ENCODE measurements around the gene TFAM.
A peak's percentile ranks its signal among the peaks of the same experiment; 100 is the strongest.
"Not testable (repeated sequence)": the region's sequence is repeated elsewhere in the genome, so short reads cannot be mapped to it uniquely, and the experiment has no call there.

TFAM gene

DNA sequence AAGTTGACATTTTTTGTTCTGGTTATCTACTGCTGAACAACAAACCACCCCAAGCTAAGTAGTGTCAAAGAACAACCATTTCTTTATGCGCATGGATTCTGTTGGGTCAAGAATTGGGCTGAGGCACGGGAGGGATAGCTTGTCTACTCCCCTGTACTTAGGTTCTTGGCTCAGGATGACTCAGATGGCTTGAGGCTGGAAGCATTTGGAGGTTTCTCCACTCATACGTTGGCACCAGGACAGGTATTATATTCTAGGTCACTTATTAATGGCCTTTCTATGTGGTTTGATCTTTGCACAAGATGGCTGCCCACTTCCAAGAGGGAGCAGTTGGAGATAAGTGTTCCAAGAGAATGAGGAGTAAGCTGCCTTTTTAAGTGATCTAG lies 11.8 kb upstream of the TFAM start:
- DNase-seq = no peak

DNA sequence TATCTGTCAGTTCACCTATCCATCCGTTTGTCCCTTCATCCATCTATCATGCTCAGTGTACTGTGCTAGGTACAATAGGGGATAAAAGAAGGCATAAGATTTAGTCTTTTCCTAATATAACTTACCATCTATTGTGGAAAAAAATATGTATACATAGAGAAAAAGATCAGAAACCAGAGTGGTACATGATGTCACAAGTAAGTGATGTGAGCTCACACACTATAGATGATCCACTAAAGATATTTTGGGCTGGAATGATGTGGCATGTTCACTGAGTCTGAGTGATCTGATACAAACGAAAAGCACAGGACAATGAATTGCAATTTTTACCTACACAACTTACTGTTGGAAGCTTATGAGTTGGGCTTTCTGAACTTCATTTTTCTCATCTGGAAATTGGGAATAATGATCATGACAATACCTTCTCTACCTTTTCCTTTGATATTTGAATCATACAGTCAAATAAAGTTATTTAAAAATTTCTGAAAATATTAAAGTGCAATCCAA lies 2.7 kb upstream of the TFAM start:
- DNase-seq = no peak

DNA sequence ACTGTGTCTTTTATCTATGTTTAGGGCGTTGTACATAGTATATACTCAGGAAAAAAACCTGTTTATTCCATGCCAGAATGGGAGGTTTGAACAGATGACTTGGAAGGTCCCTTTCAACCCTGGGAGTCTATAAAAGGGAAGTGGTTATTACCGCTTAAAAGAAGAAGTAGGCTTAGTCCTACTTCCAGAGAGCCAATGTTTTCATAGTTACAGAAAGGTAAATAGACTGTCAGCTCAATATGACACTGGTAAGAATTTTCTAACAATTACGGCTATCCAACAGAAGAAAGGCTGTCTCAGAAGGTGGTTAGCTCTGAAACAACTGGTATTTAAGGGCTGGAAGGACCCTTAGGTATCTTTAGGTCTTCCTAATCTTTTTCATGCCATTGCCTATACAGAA lies 1.1 kb upstream of the TFAM start:
- DNase-seq = no peak

DNA sequence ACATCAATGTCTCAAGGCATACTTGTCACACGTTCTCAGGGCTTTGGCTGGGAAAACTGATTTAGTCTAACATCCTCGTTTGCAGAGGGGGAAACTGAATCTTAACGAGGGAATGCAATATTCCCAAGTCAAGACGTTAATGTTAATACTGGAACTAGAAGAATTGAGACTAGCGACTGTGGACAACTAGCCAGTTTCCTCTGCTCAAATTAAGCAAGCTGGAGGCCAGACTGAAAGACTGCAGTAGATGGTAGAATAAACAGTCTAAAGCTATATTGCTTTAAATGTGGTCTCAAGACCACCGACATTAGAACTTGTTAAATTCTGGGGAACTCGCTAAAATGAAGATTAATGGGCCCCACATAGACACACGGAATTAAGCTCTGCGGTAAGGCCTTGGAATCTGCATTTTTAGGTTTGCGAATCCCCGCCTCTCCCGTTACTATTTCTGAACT lies 639 bp upstream of the TFAM start:
- DNase-seq = no peak

DNA sequence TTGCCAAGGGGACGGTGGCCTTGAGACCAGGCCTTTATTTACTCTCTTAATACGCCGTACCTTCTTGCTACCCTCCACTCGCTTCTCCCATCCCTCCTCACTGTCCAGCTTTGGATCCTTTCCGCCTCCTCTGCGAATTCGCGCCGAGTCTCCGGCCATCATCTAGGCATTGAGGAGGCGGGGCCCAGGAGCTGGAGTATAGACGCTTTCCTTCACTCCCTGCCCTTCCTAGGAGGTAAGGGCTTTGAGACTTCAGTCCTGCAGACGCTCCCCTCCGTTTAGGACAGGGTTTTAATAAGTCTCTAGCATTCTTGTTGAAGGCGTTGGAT lies 538 bp downstream of the TFAM start:
- peak; percentile 40 for DNase-seq

DNA sequence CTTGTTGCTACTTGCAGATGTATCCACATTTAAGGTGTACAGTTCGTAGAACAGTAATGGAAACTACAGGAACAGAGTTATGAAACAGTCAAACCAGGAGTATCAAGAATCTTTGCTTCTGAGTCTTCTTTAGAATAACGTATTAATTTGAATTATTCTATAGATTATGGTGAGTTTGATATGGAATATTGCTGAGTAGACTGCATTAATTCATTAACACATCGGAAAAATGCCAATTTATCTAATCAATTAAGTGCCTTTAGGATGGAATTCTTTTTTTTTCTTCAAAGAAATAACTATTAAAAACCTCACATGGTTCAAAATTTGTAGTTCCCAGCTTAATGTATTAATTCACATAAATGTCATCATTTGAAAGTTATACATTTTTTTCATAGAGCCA lies 3.8 kb downstream of the TFAM start:
- no peak for DNase-seq

DNA sequence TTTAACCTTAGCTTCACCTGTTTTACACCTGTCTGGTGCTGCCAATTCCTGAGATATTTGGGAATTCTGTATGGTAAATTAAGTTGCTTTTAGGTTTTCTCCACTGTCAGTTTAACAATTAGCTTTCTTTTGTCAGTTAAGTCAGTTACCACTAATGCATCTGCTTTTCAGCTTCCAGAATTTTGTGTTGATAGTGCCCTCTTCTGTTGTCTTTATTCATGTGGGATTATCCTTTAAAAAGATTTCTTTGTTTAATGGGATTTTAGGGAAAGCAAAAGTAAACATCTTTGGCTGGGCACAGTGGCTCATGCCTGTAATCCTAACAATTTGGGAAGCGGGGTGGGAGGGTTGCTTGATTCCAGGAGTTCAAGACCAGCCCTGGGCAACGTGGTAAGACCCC lies 8.1 kb downstream of the TFAM start:
- no peak for DNase-seq

DNA sequence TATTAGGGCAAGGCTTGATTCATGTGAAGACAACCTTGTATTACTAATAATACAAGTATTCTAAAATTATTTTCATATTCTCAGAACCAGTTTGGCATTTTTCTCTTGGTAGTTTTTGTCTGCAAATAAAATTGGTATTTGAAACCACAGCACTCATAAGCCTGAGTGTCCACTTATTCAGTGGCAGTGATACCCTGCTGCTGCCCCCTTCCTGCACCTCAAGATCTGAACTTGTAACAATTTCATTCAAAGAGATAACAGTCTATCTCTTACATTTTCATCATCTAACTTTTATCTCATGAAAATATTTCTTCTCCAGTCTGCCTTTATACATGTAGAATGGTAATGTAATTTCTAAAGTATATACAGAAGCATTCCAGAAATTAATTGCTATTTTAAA lies 9.3 kb downstream of the TFAM start:
- DNase-seq = no peak

DNA sequence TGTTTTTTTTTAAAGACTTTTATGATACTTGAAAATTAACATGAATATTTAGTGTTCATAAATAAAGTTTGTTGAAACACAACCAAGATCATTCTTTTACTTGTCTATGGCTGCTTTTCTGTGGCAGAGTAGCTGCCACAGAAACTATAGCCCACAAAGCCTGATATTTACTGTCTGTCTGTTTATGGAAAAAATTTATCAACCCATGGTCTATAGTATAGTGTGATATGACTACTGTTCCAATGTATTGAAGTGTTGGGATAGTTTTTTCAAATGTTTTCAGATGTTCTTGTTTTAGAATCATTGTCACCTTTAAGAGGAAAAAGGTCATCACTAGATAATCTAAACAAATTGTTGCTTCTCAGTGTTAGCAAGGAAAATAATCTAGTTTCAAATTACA lies 10.8 kb downstream of the TFAM start:
- DNase-seq = no peak

DNA sequence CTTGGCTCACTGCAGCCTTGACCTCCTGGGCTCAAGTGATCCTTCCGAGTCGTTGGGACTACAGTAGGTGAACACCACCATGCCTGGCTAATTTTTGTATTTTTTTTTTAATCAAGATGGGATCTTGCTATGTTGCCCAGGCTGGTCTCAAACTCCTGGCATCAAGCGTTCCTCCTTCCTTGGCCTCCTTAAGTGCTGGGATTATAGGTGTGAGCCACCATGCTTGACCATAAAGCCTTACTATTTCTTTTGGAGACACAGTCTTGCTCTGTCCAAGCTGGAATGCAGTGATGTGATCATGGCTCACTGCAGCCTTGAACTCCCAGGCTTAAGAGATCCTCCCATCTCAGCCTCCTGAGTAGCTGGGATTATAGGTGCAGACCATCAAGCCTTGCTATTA lies 12.6 kb downstream of the TFAM start:
- no peak for DNase-seq

DNA sequence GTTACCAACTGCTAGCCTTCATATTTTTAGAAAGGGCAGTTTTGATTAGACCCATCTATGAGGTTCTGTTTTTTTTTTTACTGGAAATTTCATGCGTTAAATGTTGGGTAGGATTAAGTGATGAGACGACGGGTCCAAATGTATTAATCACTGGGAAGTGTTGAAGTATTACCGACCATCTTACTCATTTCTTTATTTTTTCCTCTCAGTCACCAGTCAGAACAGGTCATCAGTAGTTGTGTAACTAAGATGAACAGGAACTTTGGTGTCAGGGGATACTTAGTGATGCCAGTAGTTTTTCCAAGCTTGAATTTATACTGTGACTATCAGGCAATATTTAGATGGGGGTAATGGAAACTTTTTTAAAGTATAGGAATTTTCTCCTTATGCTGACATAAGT lies 14.2 kb downstream of the TFAM start:
- DNase-seq = no peak

DNA sequence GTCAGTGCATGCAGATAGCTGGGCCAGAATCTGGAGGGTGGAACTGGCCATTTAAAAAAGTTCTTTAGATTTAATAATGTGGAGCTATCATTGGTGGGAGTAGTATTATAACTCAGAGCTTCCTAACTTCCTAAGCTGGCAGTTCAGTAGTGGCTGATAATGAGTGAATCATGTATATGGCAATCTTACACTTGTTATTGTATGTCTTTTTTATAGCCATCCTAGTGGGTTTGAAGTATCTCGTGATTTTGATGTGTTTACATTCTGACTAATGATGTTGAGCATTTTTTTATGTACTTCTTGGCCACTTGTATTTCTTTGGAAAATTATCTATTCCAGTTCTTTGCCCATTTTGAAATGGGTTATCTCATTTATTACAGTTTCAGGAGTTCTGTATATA lies 15.4 kb downstream of the TFAM start:
- DNase-seq = no peak

DNA sequence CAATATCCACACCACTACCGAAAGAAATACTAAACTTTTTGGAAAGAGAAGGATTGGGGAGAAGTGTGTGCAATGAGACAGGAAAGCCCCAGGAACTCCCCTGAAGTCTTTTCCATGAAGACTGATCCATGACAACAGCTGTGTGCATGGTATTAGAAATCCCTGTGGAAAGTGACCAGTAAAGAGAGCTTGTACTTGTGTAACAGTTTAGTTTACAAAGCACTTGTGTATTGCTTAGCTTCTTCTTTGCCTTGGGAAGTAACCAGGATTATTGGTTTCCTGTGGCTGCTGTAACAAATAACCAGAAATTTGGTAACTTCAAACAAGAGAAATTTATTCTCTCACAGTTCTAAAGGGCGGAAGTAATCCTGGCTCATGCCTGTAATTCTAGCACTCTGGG lies 18.8 kb downstream of the TFAM start:
- DNase-seq = no peak

DNA sequence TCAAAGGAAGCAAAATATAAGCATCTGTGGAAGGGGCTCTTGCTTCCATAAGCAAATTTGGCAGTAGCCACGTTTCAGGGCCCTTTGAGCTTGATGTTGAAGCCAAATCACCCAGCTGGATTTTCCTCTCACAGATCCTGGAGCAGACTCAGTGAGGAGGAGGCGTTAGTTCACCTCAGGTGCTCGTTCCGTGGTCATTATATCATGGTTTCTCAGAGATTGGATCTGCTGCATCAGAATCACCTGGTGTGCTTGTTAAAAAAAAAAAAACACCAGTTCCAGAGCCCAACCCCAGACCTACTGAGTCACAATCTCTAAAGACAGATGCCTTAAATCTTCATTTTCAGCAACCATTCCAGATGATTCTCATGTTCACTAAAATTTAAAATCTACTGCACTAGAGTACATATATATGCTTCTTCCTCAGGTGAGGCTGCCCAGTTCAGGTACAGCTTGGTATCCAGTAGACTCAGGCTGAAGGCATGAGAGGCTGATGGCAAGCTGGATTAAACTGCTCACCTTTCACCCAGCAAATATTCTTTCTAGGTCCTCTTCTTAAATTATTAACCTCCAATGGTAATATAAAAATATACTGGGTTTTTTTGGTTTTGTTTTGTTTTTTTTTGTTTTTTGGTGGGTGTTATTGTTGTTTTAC lies 24.9 kb downstream of the TFAM start:
- DNase-seq = no peak

DNA sequence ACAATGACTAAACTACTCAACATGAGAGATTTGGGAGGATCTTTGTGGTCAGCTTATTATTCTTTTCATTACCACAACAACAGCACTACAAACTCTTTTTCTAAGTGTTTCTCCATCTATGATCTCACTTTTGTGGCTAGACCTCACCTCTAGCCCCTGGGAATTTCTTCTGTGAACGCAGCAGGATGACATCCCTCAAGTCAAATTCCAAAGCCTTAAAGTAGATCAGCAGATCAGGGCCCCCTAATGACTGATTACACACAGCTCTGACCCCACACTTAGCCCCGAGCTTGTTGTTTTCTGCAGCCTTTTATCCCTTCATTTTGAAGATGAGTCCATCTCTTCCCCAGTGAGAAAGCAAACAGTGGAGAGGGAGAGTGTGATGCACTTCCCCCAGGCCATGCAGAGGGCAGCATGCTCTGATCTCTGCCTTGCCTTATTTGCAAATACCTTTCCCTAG lies 27.3 kb downstream of the TFAM start:
- no peak for DNase-seq

DNA sequence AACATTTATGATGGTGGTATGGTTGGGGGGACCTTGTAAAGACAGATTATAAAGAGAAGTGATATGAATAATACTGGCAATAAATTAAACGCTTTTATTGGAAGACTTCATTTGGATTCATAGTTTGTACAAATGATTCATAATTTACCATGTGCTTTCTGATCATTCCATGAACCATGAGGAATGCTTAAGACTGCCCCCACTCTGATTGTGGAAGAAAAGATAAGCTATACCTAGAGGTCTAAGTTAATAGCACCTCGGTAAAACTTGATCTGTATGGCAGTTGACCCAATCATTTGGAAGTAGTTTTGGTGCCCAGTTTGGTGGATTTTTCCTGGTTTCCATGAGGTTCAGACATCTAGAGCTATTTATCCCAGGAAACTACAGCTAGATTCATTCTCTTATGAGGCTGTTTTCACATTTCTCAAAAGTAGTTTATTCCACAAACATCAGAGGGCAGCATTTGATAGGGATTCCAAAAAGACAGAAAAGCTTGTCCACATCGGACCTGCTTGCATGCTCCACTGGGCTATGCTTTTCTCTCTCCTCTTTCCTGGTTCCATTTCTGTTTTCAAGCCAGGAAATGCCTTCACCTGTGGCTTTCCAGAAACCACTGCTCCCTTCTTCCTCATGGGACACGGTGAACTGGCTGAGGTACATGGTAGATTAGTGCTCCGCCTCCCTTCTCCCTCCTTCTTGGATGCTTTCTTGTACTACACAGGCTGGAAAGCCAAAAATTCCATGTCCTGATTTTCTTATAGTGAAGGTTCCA lies 29.2 kb downstream of the TFAM start:
- DNase-seq = no peak

DNA sequence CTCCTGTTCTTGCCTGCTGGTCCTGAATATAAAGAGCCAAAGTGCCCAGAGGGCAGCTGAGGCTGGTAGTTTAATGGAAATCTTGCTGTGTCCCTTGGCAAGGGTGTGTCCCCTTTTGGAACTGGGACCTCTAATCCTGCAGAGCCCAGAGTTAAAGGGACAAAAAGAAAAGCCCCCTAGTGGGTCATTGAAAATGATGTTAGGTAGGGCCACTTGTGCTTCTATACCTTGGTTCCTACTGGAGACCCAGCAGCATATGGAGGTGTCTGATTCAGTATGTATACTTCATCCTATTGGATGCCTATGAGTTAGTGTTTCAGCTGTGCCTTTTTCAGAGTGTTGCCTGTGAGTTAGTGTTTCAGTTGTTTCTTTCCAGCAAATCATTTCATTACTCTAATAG lies 30.5 kb downstream of the TFAM start:
- DNase-seq = no peak

DNA sequence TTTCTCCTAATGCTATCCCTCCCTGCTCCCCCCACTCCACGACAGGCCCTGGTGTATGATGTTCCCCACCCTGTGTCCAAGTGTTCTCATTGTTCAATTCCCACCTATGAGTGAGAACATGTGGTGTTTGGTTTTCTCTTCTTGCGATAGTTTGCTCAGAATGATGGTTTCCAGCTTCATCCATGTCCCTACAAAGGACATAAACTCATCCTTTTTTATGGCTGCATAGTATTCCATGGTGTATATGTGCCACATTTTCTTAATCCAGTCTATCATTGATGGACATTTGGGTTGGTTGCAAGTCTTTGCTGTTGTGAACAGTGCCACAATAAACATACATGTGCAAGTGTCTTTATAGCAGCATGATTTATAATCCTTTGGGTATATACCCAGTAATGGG lies 32.7 kb downstream of the TFAM start:
- DNase-seq = not testable (repeated sequence)

DNA sequence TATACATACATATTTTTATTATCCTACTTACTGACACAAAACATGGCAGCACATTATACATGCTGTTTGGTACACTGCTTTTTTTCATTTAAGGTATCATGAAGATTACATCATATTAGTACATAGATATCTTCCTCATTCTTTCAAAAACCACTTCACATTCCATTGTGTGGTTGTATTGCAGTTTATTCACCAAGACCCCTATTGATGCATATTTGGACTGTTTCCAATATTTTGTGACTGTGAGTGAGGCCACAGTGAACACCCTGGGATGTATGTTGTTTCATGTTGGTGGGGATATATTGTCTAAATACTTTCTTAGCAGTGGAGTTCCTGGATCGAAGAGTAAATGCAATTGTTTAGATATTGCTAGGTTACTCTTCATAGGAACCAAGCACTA lies 39.0 kb downstream of the TFAM start:
- no peak for DNase-seq

DNA sequence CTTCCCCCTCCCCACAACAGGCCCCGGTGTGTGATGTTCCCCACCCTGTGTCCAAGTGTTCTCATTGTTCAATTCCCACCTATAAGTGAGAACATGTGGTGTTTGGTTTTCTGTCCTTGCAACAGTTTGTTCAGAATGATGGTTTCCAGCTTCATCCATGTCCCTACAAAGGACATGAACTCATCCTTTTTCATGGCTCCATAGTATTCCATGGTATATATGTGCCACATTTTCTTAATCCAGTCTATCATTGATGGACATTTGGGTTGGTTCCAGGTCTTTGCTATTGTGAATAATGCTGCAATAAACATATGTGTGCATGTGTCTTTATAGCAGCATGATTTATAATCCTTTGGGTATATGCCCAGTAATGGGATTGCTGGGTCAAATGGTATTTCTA lies 43.2 kb downstream of the TFAM start:
- not testable (repeated sequence) for DNase-seq

DNA sequence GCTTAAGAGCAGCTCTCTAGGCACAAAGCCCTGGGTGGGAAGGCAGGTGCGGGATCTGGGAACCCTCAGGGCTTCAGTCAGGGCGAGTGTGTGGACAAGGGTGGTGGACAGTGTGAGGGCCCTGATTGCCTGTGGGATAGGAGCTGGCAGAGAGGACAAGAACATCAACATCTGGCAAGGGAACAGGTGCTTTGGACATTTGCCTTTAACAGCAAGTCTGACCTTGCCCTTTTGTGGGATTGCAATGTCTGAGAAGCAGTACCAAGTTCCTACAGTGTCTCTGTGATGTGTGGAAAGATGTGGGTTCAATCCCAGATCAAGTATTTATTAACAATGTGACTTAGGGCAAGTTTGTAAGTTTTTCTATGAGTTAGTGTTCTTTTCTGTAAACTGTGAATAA lies 46.7 kb downstream of the TFAM start:
- no peak for DNase-seq

DNA sequence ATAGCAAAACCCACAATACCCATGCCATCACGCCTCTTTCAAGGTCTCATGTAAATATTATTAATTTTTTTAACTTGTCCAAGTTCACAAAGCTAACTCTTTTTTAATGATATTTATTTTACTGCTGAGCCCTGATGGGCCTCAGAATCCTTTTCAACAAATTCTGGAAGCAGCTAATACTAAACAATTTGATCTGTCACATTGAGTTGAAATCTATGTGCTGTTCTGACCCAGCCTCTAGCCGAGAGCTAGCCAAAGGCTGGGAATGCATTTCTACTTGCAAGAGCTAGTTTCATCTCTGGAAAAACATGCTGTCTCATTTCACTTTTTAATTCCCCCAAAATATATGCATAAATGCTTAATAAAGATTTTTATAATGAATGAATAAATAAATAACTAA lies 47.9 kb downstream of the TFAM start:
- no peak for DNase-seq

DNA sequence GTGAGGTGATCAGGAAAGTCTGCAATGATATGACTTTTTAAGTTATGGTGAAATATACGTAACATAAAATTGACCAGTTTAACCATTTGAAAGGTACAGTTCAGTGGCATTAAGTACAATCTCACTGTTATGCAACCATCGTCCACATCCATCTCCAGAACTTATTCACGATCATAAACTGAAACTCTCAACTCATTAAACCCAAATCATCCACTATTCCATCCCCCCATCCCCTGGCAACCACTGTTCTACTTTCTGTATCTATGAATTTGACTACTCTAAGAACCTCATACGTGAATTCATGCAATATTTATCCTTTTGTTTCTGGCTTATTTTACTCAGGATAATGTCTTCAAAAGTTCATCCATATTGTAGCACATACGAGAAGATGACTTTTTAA lies 48.4 kb downstream of the TFAM start:
- no peak for DNase-seq

DNA sequence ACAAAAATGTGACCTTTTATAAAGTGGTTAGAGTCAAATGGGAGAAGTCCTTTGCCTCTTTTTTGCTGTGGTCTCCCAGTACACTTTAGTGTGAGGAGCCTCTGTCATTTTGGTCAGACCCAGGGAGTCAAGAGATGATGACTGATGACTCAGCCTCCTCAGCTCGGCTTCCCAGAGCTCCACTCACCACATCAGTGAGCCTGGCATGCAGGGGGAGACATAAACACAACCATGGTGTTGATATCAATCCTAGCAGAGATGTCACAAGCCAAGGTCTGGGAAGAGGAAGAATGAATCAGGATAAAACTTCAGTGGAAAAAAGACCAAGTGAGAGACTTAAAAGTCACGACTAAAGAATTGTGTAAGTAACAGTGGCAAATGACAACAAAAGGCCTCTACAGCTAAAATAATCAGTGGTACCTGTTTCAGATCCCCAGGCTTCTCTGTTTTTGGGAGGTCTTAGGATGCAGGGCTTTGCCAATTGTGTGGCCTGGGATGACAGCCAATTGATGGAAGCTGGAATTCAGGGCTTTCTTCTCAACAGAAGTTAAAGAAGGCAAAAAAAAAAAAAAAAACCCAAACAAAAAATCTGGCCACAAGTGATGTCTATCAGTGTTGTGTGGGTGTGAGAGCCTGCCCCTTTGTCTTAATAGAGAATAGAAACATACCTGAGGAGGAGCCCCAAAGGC lies 50.2 kb downstream of the TFAM start:
- peak; percentile 37 for DNase-seq
